ENCODE results near the gene DLG2. TPM values are rescaled to one million over a fixed set of nuclear protein-coding genes. Genes with fewer than 3 reads are reported as not detected.

Gene DLG2
- total RNA-seq, 2 donors from 2014 or later: 3.8 to 16.4 TPM

- DNase-seq (ENCODE audit: low spot score) (no peak), ATAC-seq (ENCODE audit: insufficient number of reproducible peaks, low FRiP score, low read depth) (no peak)
- H3K36me3 ChIP-seq: no peaks in the 10 kb centered on the region
- H3K27ac ChIP-seq: no peak overlapping the region
- no peak overlapping the region for H3K4me3 ChIP-seq
- no peaks in the 10 kb centered on the region for H3K4me1 ChIP-seq (ENCODE audit: control insufficient read depth in 1 of 2, low read depth in 2 of 2)
- H3K27me3 ChIP-seq (replicated peaks; ENCODE audit: insufficient read depth): no peaks in the 10 kb centered on the region
- TF ChIP-seq, protein P1, sequence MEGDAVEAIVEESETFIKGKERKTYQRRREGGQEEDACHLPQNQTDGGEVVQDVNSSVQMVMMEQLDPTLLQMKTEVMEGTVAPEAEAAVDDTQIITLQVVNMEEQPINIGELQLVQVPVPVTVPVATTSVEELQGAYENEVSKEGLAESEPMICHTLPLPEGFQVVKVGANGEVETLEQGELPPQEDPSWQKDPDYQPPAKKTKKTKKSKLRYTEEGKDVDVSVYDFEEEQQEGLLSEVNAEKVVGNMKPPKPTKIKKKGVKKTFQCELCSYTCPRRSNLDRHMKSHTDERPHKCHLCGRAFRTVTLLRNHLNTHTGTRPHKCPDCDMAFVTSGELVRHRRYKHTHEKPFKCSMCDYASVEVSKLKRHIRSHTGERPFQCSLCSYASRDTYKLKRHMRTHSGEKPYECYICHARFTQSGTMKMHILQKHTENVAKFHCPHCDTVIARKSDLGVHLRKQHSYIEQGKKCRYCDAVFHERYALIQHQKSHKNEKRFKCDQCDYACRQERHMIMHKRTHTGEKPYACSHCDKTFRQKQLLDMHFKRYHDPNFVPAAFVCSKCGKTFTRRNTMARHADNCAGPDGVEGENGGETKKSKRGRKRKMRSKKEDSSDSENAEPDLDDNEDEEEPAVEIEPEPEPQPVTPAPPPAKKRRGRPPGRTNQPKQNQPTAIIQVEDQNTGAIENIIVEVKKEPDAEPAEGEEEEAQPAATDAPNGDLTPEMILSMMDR (IDR thresholded peaks at IDR 0.05): no peak
- no peaks in the 10 kb centered on the region for H3K9me3 ChIP-seq
Observed at GRCh38 chr11:83663446-83663845, 1963.7 kb downstream of the DLG2 start.

GRCh38 chr11:83662494-83662893, 1964.7 kb downstream of the DLG2 start:
- TF ChIP-seq, protein P1 (IDR thresholded peaks at IDR 0.05): no peak
- Histone ChIP-seq H3K36me3 (no peaks in the 10 kb centered on the region), H3K27me3 (replicated peaks; ENCODE audit: insufficient read depth) (no peaks in the 10 kb centered on the region), H3K4me3 (no peak overlapping the region), H3K9me3 (no peaks in the 10 kb centered on the region), H3K4me1 (ENCODE audit: control insufficient read depth in 1 of 2, low read depth in 2 of 2) (no peaks in the 10 kb centered on the region), H3K27ac (no peak overlapping the region)
- DNase-seq (ENCODE audit: low spot score) (no peak), ATAC-seq (ENCODE audit: insufficient number of reproducible peaks, low FRiP score, low read depth) (no peak)

- H3K27me3 ChIP-seq (replicated peaks; ENCODE audit: insufficient read depth): no peaks in the 10 kb centered on the region
- TF ChIP-seq, protein P1 (IDR thresholded peaks at IDR 0.05): no peak
- H3K4me3 ChIP-seq: no peak overlapping the region
- no peak overlapping the region for H3K27ac ChIP-seq
- H3K9me3 ChIP-seq: no peaks in the 10 kb centered on the region
- no peaks in the 10 kb centered on the region for H3K36me3 ChIP-seq
- no peaks in the 10 kb centered on the region for H3K4me1 ChIP-seq (ENCODE audit: control insufficient read depth in 1 of 2, low read depth in 2 of 2)
- ATAC-seq (ENCODE audit: insufficient number of reproducible peaks, low FRiP score, low read depth) (no peak), DNase-seq (ENCODE audit: low spot score) (no peak)
Observed at GRCh38 chr11:83661491-83662350, 1965.4 kb downstream of the DLG2 start.

DNA sequence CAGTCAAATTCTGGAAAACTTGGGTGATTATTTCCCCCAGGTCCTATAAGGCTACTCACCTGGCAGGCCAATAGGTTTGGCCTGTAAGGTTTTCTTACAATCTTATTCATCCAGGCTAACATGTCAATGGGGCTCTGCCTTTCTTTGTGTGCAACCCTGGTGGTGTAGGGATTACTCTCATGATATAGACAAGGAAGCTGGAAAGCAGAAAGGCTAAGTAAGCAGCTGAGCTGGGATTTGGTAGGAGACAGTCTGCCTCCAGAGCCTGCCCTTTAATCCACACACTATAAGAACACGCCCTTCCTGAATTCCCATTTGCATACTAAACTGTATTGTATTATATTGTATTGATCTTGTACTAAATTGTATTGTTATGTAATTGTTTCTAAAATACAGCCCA, 1967.7 kb downstream of the DLG2 start:
- Histone ChIP-seq H3K4me3 (no peak overlapping the region), H3K9me3 (no peaks in the 10 kb centered on the region), H3K27me3 (replicated peaks; ENCODE audit: insufficient read depth) (no peaks in the 10 kb centered on the region), H3K27ac (no peak overlapping the region), H3K36me3 (no peaks in the 10 kb centered on the region), H3K4me1 (ENCODE audit: control insufficient read depth in 1 of 2, low read depth in 2 of 2) (no peaks in the 10 kb centered on the region)
- DNase-seq (ENCODE audit: low spot score) (no peak), ATAC-seq (ENCODE audit: insufficient number of reproducible peaks, low FRiP score, low read depth) (no peak)
- TF ChIP-seq, protein P1 (IDR thresholded peaks at IDR 0.05): no peak

DNA sequence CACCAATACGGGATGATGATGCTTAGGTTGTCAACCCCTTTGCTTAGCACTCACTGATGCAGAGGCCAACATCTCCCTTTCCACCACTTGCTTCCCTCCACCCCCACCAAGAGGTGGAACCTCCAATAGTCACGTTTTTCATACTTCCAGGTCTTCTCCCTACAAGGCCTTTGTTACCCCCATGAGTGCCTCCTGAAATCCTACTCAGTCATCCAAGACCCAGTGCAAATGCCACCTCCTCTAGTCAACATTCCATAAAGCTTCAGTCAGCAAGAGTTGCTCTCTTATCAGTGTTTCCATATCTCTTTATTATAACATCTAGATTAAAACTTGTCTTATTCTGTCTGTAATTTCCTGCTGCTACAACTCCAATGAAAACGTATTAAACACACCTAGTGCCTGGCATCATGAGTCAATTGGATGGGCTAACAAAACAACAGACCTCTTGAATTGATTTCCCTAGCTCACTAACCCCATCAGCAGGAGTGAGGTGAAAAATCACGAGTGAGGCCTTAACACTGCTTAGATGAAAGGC, 1970.3 kb downstream of the DLG2 start:
- H3K9me3 ChIP-seq: no peaks in the 10 kb centered on the region
- H3K27me3 ChIP-seq (replicated peaks; ENCODE audit: insufficient read depth): no peaks in the 10 kb centered on the region
- H3K27ac ChIP-seq: no peak overlapping the region
- TF ChIP-seq, protein P1 (IDR thresholded peaks at IDR 0.05): no peak
- ATAC-seq (ENCODE audit: insufficient number of reproducible peaks, low FRiP score, low read depth) (no peak), DNase-seq (ENCODE audit: low spot score) (no peak)
- H3K4me1 ChIP-seq (ENCODE audit: control insufficient read depth in 1 of 2, low read depth in 2 of 2): no peaks in the 10 kb centered on the region
- H3K36me3 ChIP-seq: no peaks in the 10 kb centered on the region
- H3K4me3 ChIP-seq: no peak overlapping the region

All from thoracic aorta (tissue), 2 donors.